Panc1 (cell line): ENCODE measurements around the gene SLC2A1. TPM values are rescaled to one million over a fixed set of nuclear protein-coding genes. Genes with fewer than 3 reads are reported as not detected.

Experiments used
- ATAC-seq: fragments of 200-7000 bp; cut with Tn5 transposase; 2 replicates; pipeline ENCODE4 v1.9.1; 2020; ENCODE audit warnings: mild to moderate bottlenecking, moderate library complexity
- BruUV-seq: library from RNA; stranded (reverse); fragments of 400-500 nt; replicated peaks from 2 replicates; lab custom pipeline; 2021; lab: Mats Ljungman, UMichigan
- CTCF ChIA-PET: fragments of 300-600 bp; sonication (Branson Sonifier 250); formaldehyde crosslinking; loops from one replicate; lab custom pipeline; 2022; ENCODE audit warnings: antibody characterized with exemption; lab: Charles Lee
- POLR2A ChIA-PET: fragments of 300-600 bp; sonication (Branson Sonifier 250); formaldehyde crosslinking; loops from one replicate; lab custom pipeline; 2022; ENCODE audit warnings: antibody characterized with exemption; lab: Charles Lee
- DNase-seq: peaks from one replicate; pipeline ENCODE4 v3.0.0-alpha.2; 2010; ENCODE audit warnings: low read depth, low spot score
- H3K27ac ChIP-seq: 2 replicates; pipeline ENCODE4 v1.5.1; 2011; ENCODE audit warnings: mild to moderate bottlenecking, low read length, inconsistent platforms
- H3K27me3 ChIP-seq: fragments of 200-500 bp; sonication (Bioruptor generic); 2 replicates; pipeline ENCODE4 v1.6.0; 2014; ENCODE audit warnings: low read length, inconsistent platforms; ENCODE audit not compliant: control insufficient read depth, insufficient read depth
- H3K36me3 ChIP-seq: fragments of 200-500 bp; sonication (Bioruptor generic); 2 replicates; pipeline ENCODE4 v1.5.1; 2014; ENCODE audit warnings: inconsistent platforms, mild to moderate bottlenecking, low read length, moderate library complexity; ENCODE audit not compliant: control insufficient read depth, insufficient read depth
- H3K4me1 ChIP-seq: 2 replicates; pipeline ENCODE4 v1.5.1; 2011; ENCODE audit warnings: inconsistent platforms, mild to moderate bottlenecking, low read length, moderate library complexity; ENCODE audit not compliant: control insufficient read depth, insufficient read depth
- H3K4me3 ChIP-seq, 2 experiments: 2 replicates each; pipeline ENCODE4 v1.5.1; 2011 to 2012; ENCODE audit warnings: low read depth in 2 of 2, low read length in 2 of 2, mild to moderate bottlenecking in 2 of 2, inconsistent platforms in 1 of 2, moderate library complexity in 1 of 2
- H3K9me3 ChIP-seq: fragments of 200-500 bp; sonication (Bioruptor generic); 2 replicates; pipeline ENCODE4 v1.5.1; 2014; ENCODE audit warnings: low read depth, mild to moderate bottlenecking, inconsistent platforms, low read length, moderate library complexity; ENCODE audit not compliant: control insufficient read depth, insufficient read depth
- CTCF ChIP-seq: fragments of 450-650 bp; IDR thresholded peaks from 2 replicates; pipeline ENCODE4 v1.5.1; 2017; ENCODE audit warnings: mild to moderate bottlenecking
- POLR2AphosphoS5 ChIP-seq: IDR thresholded peaks from 2 replicates; pipeline ENCODE4 v1.6.1; 2012; ENCODE audit warnings: mild to moderate bottlenecking, low read depth, low read length, moderate library complexity
- REST ChIP-seq, 2 experiments: IDR thresholded peaks; 2 replicates each; pipeline ENCODE4 v1.6.1; 2011 to 2012; ENCODE audit warnings: low read depth in 2 of 2, control low read depth in 1 of 2, low read length in 1 of 2, mild to moderate bottlenecking in 1 of 2, moderate library complexity in 1 of 2; ENCODE audit not compliant: insufficient read depth in 1 of 2
- SIN3A ChIP-seq: IDR thresholded peaks from 2 replicates; pipeline ENCODE4 v1.6.1; 2012; ENCODE audit warnings: low read depth, mild to moderate bottlenecking, low read length, moderate library complexity, borderline replicate concordance; ENCODE audit not compliant: insufficient read depth
- TCF7L2 ChIP-seq: IDR thresholded peaks from 2 replicates; pipeline ENCODE4 v1.6.1; 2011; ENCODE audit warnings: mild to moderate bottlenecking, low read depth, low read length, inconsistent platforms
- in situ Hi-C: cut with HindIII; loops from 2 replicates; pipeline ENCODE4 v1.10.0; 2016; ENCODE audit warnings: low sequenced_read_pairs, low pct_unique_long_range_greater_than_20kb
- intact Hi-C: fragments of 100-400 bp; cut with micrococcal nuclease; formaldehyde crosslinking; loops from one replicate; pipeline ENCODE4 v1.10.0; 2022; ENCODE audit not compliant: unreplicated experiment
- total RNA-seq: library from RNA; stranded (reverse); gene quantifications from one replicate; pipeline ENCODE4 v1.2.1, GENCODE V29; 2021; ENCODE audit not compliant: unreplicated experiment

Gene SLC2A1
- total RNA-seq, 1 experiment from 2014 or later: 32.9 TPM

- ATAC-seq (no peak), DNase-seq (no peak)
- ChIA-PET CTCF (no interaction called here), POLR2A (interaction anchor here (0.6 kb wide), 1 partner anchor 40 kb away, joined by 3 read pairs; no protein-coding TSS in a partner anchor)
- in situ Hi-C loops (no loop called here), intact Hi-C loops (no loop called here)
- peaks cover 36% of the 10 kb centered on the region for H3K4me1 ChIP-seq
- H3K27me3 ChIP-seq: no peaks in the 10 kb centered on the region
- H3K4me3 ChIP-seq: no peak overlapping the region
- TF ChIP-seq SIN3A: no peak
- TF ChIP-seq CTCF: no peak
- no peak for TF ChIP-seq TCF7L2
- no peak for TF ChIP-seq REST (IDR thresholded peaks at IDR 0.05; ENCODE audit: insufficient read depth in 1 of 2, low read depth in 2 of 2, low read length in 1 of 2)
- TF ChIP-seq POLR2AphosphoS5: no peak
- no peak overlapping the region for H3K27ac ChIP-seq
- no peaks in the 10 kb centered on the region for H3K9me3 ChIP-seq
- no TSS peak for BruUV-seq
- no peaks in the 10 kb centered on the region for H3K36me3 ChIP-seq
Observed at GRCh38 chr1:42947965-42948732, 10.5 kb downstream of the SLC2A1 start.

GRCh38 chr1:42947117-42947516, 11.6 kb downstream of the SLC2A1 start:
- Histone ChIP-seq H3K36me3 (no peaks in the 10 kb centered on the region), H3K9me3 (no peaks in the 10 kb centered on the region), H3K4me3 (no peak overlapping the region), H3K27me3 (no peaks in the 10 kb centered on the region), H3K27ac (no peak overlapping the region), H3K4me1 (peaks cover 42% of the 10 kb centered on the region)
- DNase-seq: no peak
- CTCF ChIA-PET: no interaction called here
- no TSS peak for BruUV-seq
- no peak for ATAC-seq
- intact Hi-C loops (no loop called here), in situ Hi-C loops (no loop called here)
- TF ChIP-seq TCF7L2 (no peak), POLR2AphosphoS5 (no peak), REST (IDR thresholded peaks at IDR 0.05; ENCODE audit: insufficient read depth in 1 of 2, low read depth in 2 of 2, low read length in 1 of 2) (no peak), CTCF (no peak)
- POLR2A ChIA-PET: interaction anchor here (0.6 kb wide), 2 partner anchors 11 to 51 kb away, joined by 3 to 4 read pairs; no protein-coding TSS in a partner anchor
